Colonic mucosa (tissue), 4 donors: ENCODE results near the gene NKAIN2. TPM values are rescaled to one million over a fixed set of nuclear protein-coding genes. Genes with fewer than 3 reads are reported as not detected.
"Not testable (repeated sequence)": the region's sequence is repeated elsewhere in the genome, so short reads cannot be mapped to it uniquely, and the experiment has no call there.

Experiments
- DNase-seq: peaks from one replicate; pipeline ENCODE4 v3.0.0-alpha.2; 2020
- H3K27ac ChIP-seq: fragments of 200-600 bp; one replicate; pipeline ENCODE4 v1.8.0; 2021
- H3K27me3 ChIP-seq: fragments of 200-600 bp; one replicate; pipeline ENCODE4 v1.8.0; 2021
- H3K36me3 ChIP-seq: fragments of 200-600 bp; one replicate; pipeline ENCODE4 v1.8.0; 2021
- H3K4me1 ChIP-seq: fragments of 200-600 bp; one replicate; pipeline ENCODE4 v1.8.0; 2021; ENCODE audit warnings: mild to moderate bottlenecking
- H3K4me3 ChIP-seq: fragments of 200-600 bp; one replicate; pipeline ENCODE4 v1.8.0; 2021
- H3K9ac ChIP-seq, 2 donors: one replicate each; pipeline ENCODE4 v1.7.0; 2013; ENCODE audit warnings: control low read depth in 2 of 2, low read depth in 2 of 2, low read length in 2 of 2
- H3K9me3 ChIP-seq: fragments of 200-600 bp; one replicate; pipeline ENCODE4 v1.8.0; 2021
- CTCF ChIP-seq: fragments of 200-600 bp; IDR thresholded peaks from one replicate; pipeline ENCODE4 v1.8.0; 2022; ENCODE audit warnings: antibody characterized with exemption, mild to moderate bottlenecking
- intact Hi-C: fragments of 100-400 bp; cut with DNase I; formaldehyde crosslinking; loops from one replicate; pipeline ENCODE4 v1.14.1; 2022
- total RNA-seq, 2 donors: library from RNA; stranded (reverse); fragmentation: NEBNext Ultra II Directional in 1 of 2; extraction: Animal tissue kit (Norgen Biotek cat#: 25700) in 1 of 2; gene quantifications; one replicate each; pipeline ENCODE4 v1.2.1, GENCODE V29; 2021
- donor health status: healthy.
- donor health status: DM: no; HTN: no; CAD: no.
- donor health status: DM: no; HTN: no; CAD: no.

Gene NKAIN2
- total RNA-seq, 2 donors from 2014 or later, result 0.21 TPM; not detected in 1

GRCh38 chr6:124714728-124715127 lies 911.1 kb downstream of the NKAIN2 start:
- Histone ChIP-seq H3K27me3 (no peaks in the 10 kb centered on the region), H3K9me3 (no peaks in the 10 kb centered on the region), H3K9ac (no peak overlapping the region), H3K4me3 (no peak overlapping the region), H3K4me1 (no peaks in the 10 kb centered on the region), H3K36me3 (no peaks in the 10 kb centered on the region), H3K27ac (no peak overlapping the region)
- intact Hi-C loops, result no loop called here
- TF ChIP-seq CTCF, result no peak
- no peak for DNase-seq

GRCh38 chr6:124719913-124720312 lies 916.2 kb downstream of the NKAIN2 start:
- DNase-seq, result no peak
- H3K27ac ChIP-seq, result no peak overlapping the region
- no peak overlapping the region for H3K4me3 ChIP-seq
- H3K9me3 ChIP-seq, result no peaks in the 10 kb centered on the region
- no peak overlapping the region for H3K9ac ChIP-seq
- H3K27me3 ChIP-seq, result no peaks in the 10 kb centered on the region
- intact Hi-C loops, result no loop called here
- TF ChIP-seq CTCF, result no peak
- no peaks in the 10 kb centered on the region for H3K36me3 ChIP-seq
- no peaks in the 10 kb centered on the region for H3K4me1 ChIP-seq

- Histone ChIP-seq H3K27me3 (no peaks in the 10 kb centered on the region), H3K4me1 (no peaks in the 10 kb centered on the region), H3K9ac (no peak overlapping the region), H3K4me3 (no peak overlapping the region), H3K27ac (no peak overlapping the region), H3K9me3 (no peaks in the 10 kb centered on the region), H3K36me3 (no peaks in the 10 kb centered on the region)
- DNase-seq, result no peak
- no peak for TF ChIP-seq CTCF
- intact Hi-C loops, result no loop called here
These were observed 917.7 kb downstream of the NKAIN2 start for GRCh38 chr6:124721331-124721730.

- Histone ChIP-seq H3K27ac (no peak overlapping the region), H3K9ac (no peak overlapping the region), H3K36me3 (no peaks in the 10 kb centered on the region), H3K4me1 (no peaks in the 10 kb centered on the region), H3K27me3 (no peaks in the 10 kb centered on the region), H3K4me3 (no peak overlapping the region), H3K9me3 (no peaks in the 10 kb centered on the region)
- no peak for DNase-seq
- no peak for TF ChIP-seq CTCF
- intact Hi-C loops, result no loop called here
These were observed 918.6 kb downstream of the NKAIN2 start for GRCh38 chr6:124722141-124722878.

- Histone ChIP-seq H3K9ac (no peak overlapping the region), H3K27ac (no peak overlapping the region), H3K4me1 (no peaks in the 10 kb centered on the region), H3K4me3 (no peak overlapping the region), H3K27me3 (no peaks in the 10 kb centered on the region), H3K9me3 (no peaks in the 10 kb centered on the region), H3K36me3 (no peaks in the 10 kb centered on the region)
- no peak for DNase-seq
- no peak for TF ChIP-seq CTCF
- intact Hi-C loops, result no loop called here
These were observed 920.0 kb downstream of the NKAIN2 start for GRCh38 chr6:124723671-124724070.

GRCh38 chr6:124737804-124738203 lies 934.1 kb downstream of the NKAIN2 start:
- H3K9ac ChIP-seq, H3K27me3 ChIP-seq, H3K9me3 ChIP-seq, intact Hi-C loops, H3K36me3 ChIP-seq, H3K4me1 ChIP-seq, DNase-seq, H3K4me3 ChIP-seq, H3K27ac ChIP-seq: not testable (repeated sequence)
